Neural cell (in vitro differentiated cells): ENCODE data around the gene ATG4A. TPM values are rescaled to one million over a fixed set of nuclear protein-coding genes. Genes with fewer than 3 reads are reported as not detected.

Experiments used
- H2AFZ ChIP-seq: fragments of 200-600, 300-800 bp; sonication (generic), shearing (Covaris generic); 2 replicates; pipeline ENCODE4 v1.6.0; 2014; ENCODE audit warnings: low read depth, mild to moderate bottlenecking, antibody characterized with exemption, low read length, moderate library complexity
- H3F3A ChIP-seq: fragments of 200-600 bp; shearing (Covaris generic); 2 replicates; pipeline ENCODE4 v1.6.1; 2016; ENCODE audit warnings: mild to moderate bottlenecking, moderate library complexity, mixed read lengths, antibody characterized with exemption, low read length; ENCODE audit not compliant: insufficient read depth, poor library complexity, severe bottlenecking
- H3K27ac ChIP-seq: fragments of 200-600, 300-800 bp; sonication (generic), shearing (Covaris generic); 2 replicates; pipeline ENCODE4 v1.5.1; 2014; ENCODE audit warnings: mild to moderate bottlenecking, low read length, moderate library complexity
- H3K27me3 ChIP-seq: fragments of 300-800, 200-600 bp; sonication (generic), shearing (Covaris generic); 2 replicates; pipeline ENCODE4 v1.6.0; 2014; ENCODE audit warnings: mild to moderate bottlenecking, low read depth, low read length, moderate library complexity; ENCODE audit not compliant: insufficient read depth
- H3K36me3 ChIP-seq: fragments of 300-800, 200-600 bp; sonication (generic), shearing (Covaris generic); 2 replicates; pipeline ENCODE4 v1.5.1; 2014; ENCODE audit warnings: mild to moderate bottlenecking, antibody characterized with exemption, low read length, moderate library complexity; ENCODE audit not compliant: insufficient read depth
- H3K4me2 ChIP-seq: fragments of 300-800, 200-600 bp; sonication (generic), shearing (Covaris generic); 2 replicates; pipeline ENCODE4 v1.6.0; 2014; ENCODE audit warnings: mild to moderate bottlenecking, low read length
- H3K4me3 ChIP-seq: fragments of 300-800, 200-600 bp; sonication (generic), shearing (Covaris generic); 2 replicates; pipeline ENCODE4 v1.5.1; 2014; ENCODE audit warnings: mild to moderate bottlenecking, low read length, moderate library complexity
- H3K79me2 ChIP-seq: fragments of 200-600 bp; shearing (Covaris generic); replicated peaks from 2 replicates; pipeline ENCODE4 v1.6.0; 2014; ENCODE audit warnings: mild to moderate bottlenecking, low read length, moderate library complexity; ENCODE audit not compliant: insufficient read depth
- H3K9ac ChIP-seq: fragments of 300-800, 200-600 bp; sonication (generic), shearing (Covaris generic); 2 replicates; pipeline ENCODE4 v1.6.1; 2016; ENCODE audit warnings: mild to moderate bottlenecking, low read length, mixed read lengths
- H3K9me2 ChIP-seq: fragments of 200-600 bp; shearing (Covaris generic); 2 replicates; pipeline ENCODE4 v1.6.1; 2016; ENCODE audit warnings: mild to moderate bottlenecking, low read length, mixed read lengths; ENCODE audit not compliant: insufficient read depth
- H3K9me3 ChIP-seq: fragments of 200-600, 300-800 bp; sonication (generic), shearing (Covaris generic); 2 replicates; pipeline ENCODE4 v1.6.1; 2016; ENCODE audit warnings: mild to moderate bottlenecking, mixed run types, low read length, moderate library complexity, mixed read lengths
- H4K20me1 ChIP-seq: fragments of 200-600 bp; shearing (Covaris generic); 2 replicates; pipeline ENCODE4 v1.6.1; 2016; ENCODE audit warnings: mild to moderate bottlenecking, mixed run types; ENCODE audit not compliant: insufficient read depth
- EP300 ChIP-seq: fragments of 450-650 bp; conservative IDR thresholded peaks from 2 replicates; pipeline ENCODE4 v1.6.1; 2014; ENCODE audit warnings: antibody characterized with exemption, mild to moderate bottlenecking, moderate library complexity; ENCODE audit not compliant: poor library complexity, severe bottlenecking
- EZH2 ChIP-seq: fragments of 200-600, 300-800 bp; shearing (Covaris generic), sonication (generic); IDR thresholded peaks from 2 replicates; pipeline ENCODE4 v1.6.1; 2014; ENCODE audit warnings: antibody characterized with exemption, low read length, borderline replicate concordance, mild to moderate bottlenecking; ENCODE audit not compliant: insufficient read depth, poor library complexity, severe bottlenecking
- MXI1 ChIP-seq: fragments of 450-650 bp; conservative IDR thresholded peaks from 2 replicates; pipeline ENCODE4 v1.6.1; 2014; ENCODE audit warnings: antibody characterized with exemption, mild to moderate bottlenecking; ENCODE audit not compliant: poor library complexity, severe bottlenecking
- POLR2AphosphoS5 ChIP-seq: IDR thresholded peaks from 2 replicates; pipeline ENCODE4 v1.6.1; 2012
- RAD21 ChIP-seq: fragments of 450-650 bp; conservative IDR thresholded peaks from 2 replicates; pipeline ENCODE4 v1.6.1; 2014; ENCODE audit warnings: antibody characterized with exemption, mild to moderate bottlenecking, moderate library complexity
- SMC3 ChIP-seq: fragments of 450-650 bp; conservative IDR thresholded peaks from 2 replicates; pipeline ENCODE4 v1.6.1; 2014; ENCODE audit warnings: antibody characterized with exemption, mild to moderate bottlenecking, moderate library complexity; ENCODE audit not compliant: poor library complexity
- TAF1 ChIP-seq: IDR thresholded peaks from 2 replicates; pipeline ENCODE4 v1.6.1; 2012; ENCODE audit warnings: low read depth
- polyA plus RNA-seq: library from polyadenylated mRNA; depleted of rRNA; stranded (reverse); fragments of >200 nt; gene quantifications from 2 replicates; pipeline ENCODE4 v1.2.3, GENCODE V29; 2014
- TF ChIP-seq, protein P1 (sequence below): IDR thresholded peaks from 2 replicates; pipeline ENCODE4 v1.6.1; 2012; ENCODE audit warnings: borderline replicate concordance
- TF ChIP-seq, protein P2 (sequence below): fragments of 450-650 bp; IDR thresholded peaks from 2 replicates; pipeline ENCODE4 v1.5.1; 2014; ENCODE audit warnings: antibody characterized with exemption, mild to moderate bottlenecking, moderate library complexity; ENCODE audit not compliant: poor library complexity, severe bottlenecking

The ATG4A gene
- polyA plus RNA-seq, 1 donor from 2014 or later: 20.4 TPM

DNA sequence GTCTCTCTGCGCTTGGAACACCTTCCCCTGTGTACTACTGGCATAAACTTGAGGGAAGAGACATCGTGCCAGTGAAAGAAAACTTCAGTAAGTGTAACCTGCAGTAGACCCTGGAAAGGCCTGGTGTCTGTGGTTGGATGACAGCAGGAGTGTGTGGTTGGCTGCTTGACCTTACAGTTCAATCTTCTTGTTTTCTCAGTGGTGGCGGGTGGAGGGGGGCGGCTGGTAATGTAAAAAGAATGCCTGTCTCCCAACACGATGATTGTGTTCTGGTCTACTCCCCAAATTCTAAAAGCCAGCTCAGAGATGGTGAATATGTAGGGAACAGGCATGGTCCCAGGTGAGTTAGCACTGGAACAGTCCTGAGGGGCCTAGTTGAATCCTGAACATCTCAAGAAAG lies 18.8 kb upstream of the ATG4A start:
- no peaks in the 10 kb centered on the region for H3K27me3 ChIP-seq
- H3K9me2 ChIP-seq: no peaks in the 10 kb centered on the region
- no peaks in the 10 kb centered on the region for H3F3A ChIP-seq
- H3K9me3 ChIP-seq: no peaks in the 10 kb centered on the region
- H2AFZ ChIP-seq: no peak overlapping the region
- no peaks in the 10 kb centered on the region for H3K79me2 ChIP-seq
- no peak overlapping the region for H3K4me3 ChIP-seq
- H4K20me1 ChIP-seq: no peaks in the 10 kb centered on the region
- no peak overlapping the region for H3K27ac ChIP-seq
- H3K9ac ChIP-seq: no peak overlapping the region
- no peaks in the 10 kb centered on the region for H3K36me3 ChIP-seq
- no peak overlapping the region for H3K4me2 ChIP-seq
- TF ChIP-seq, protein P1, sequence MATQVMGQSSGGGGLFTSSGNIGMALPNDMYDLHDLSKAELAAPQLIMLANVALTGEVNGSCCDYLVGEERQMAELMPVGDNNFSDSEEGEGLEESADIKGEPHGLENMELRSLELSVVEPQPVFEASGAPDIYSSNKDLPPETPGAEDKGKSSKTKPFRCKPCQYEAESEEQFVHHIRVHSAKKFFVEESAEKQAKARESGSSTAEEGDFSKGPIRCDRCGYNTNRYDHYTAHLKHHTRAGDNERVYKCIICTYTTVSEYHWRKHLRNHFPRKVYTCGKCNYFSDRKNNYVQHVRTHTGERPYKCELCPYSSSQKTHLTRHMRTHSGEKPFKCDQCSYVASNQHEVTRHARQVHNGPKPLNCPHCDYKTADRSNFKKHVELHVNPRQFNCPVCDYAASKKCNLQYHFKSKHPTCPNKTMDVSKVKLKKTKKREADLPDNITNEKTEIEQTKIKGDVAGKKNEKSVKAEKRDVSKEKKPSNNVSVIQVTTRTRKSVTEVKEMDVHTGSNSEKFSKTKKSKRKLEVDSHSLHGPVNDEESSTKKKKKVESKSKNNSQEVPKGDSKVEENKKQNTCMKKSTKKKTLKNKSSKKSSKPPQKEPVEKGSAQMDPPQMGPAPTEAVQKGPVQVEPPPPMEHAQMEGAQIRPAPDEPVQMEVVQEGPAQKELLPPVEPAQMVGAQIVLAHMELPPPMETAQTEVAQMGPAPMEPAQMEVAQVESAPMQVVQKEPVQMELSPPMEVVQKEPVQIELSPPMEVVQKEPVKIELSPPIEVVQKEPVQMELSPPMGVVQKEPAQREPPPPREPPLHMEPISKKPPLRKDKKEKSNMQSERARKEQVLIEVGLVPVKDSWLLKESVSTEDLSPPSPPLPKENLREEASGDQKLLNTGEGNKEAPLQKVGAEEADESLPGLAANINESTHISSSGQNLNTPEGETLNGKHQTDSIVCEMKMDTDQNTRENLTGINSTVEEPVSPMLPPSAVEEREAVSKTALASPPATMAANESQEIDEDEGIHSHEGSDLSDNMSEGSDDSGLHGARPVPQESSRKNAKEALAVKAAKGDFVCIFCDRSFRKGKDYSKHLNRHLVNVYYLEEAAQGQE: no peak
- TF ChIP-seq RAD21: no peak
- TF ChIP-seq, protein P2, sequence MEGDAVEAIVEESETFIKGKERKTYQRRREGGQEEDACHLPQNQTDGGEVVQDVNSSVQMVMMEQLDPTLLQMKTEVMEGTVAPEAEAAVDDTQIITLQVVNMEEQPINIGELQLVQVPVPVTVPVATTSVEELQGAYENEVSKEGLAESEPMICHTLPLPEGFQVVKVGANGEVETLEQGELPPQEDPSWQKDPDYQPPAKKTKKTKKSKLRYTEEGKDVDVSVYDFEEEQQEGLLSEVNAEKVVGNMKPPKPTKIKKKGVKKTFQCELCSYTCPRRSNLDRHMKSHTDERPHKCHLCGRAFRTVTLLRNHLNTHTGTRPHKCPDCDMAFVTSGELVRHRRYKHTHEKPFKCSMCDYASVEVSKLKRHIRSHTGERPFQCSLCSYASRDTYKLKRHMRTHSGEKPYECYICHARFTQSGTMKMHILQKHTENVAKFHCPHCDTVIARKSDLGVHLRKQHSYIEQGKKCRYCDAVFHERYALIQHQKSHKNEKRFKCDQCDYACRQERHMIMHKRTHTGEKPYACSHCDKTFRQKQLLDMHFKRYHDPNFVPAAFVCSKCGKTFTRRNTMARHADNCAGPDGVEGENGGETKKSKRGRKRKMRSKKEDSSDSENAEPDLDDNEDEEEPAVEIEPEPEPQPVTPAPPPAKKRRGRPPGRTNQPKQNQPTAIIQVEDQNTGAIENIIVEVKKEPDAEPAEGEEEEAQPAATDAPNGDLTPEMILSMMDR: no peak
- TF ChIP-seq EZH2: no peak

DNA sequence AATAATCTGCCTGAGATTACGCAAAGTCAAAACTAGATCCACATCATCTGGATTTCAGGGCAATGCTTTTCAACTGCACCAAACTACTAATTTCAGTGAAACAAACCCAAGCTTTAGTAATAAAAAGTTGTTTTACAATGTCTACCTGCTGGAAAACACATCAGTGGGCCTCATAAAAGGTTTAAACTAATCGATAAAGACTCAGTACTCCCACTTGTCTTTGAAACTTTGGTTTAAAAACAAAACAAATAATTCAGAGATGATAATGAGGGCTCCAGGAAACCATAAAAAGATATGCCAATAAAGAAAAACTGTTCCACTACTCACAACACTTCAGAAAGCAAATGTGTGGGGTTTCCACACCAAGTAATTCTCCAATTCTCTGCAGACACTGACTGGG lies 10.5 kb upstream of the ATG4A start:
- Histone ChIP-seq H3K79me2 (no peaks in the 10 kb centered on the region), H3K9ac (no peak overlapping the region), H3K36me3 (no peaks in the 10 kb centered on the region), H3K27me3 (no peaks in the 10 kb centered on the region), H3K4me2 (no peak overlapping the region), H3K27ac (no peak overlapping the region), H3F3A (no peaks in the 10 kb centered on the region), H3K4me3 (no peak overlapping the region), H2AFZ (no peak overlapping the region), H3K9me3 (no peaks in the 10 kb centered on the region), H3K9me2 (no peaks in the 10 kb centered on the region), H4K20me1 (no peaks in the 10 kb centered on the region)
- TF ChIP-seq, protein P1: no peak
- no peak for TF ChIP-seq EP300
- TF ChIP-seq, protein P2: no peak
- no peak for TF ChIP-seq MXI1
- TF ChIP-seq TAF1: no peak
- no peak for TF ChIP-seq EZH2
- TF ChIP-seq SMC3: no peak
- TF ChIP-seq RAD21: no peak
- no peak for TF ChIP-seq POLR2AphosphoS5
